GM12878 (cell line): ENCODE measurements around the gene CALN1. TPM values are rescaled to one million over a fixed set of nuclear protein-coding genes. Genes with fewer than 3 reads are reported as not detected.

Experiments
- ATF7 ChIP-seq: fragments of 450-650 bp; IDR thresholded peaks from 2 replicates; pipeline ENCODE4 v1.6.1; 2016; ENCODE audit warnings: low read depth, mild to moderate bottlenecking
- IRF4 ChIP-seq: IDR thresholded peaks from 2 replicates; pipeline ENCODE4 v1.6.1; 2011; ENCODE audit warnings: low read depth, low read length
- NBN ChIP-seq: fragments of 450-650 bp; IDR thresholded peaks from 2 replicates; pipeline ENCODE4 v1.6.1; 2016
- SMAD5 ChIP-seq: IDR thresholded peaks from 2 replicates; pipeline ENCODE4 v1.6.1; 2016; ENCODE audit warnings: antibody characterized with exemption, low read depth
- SUZ12 ChIP-seq: fragments of 200-600 bp; sonication (generic); IDR thresholded peaks from one replicate; pipeline ENCODE4 v1.6.1; 2018; ENCODE audit warnings: antibody characterized with exemption, mild to moderate bottlenecking; ENCODE audit not compliant: unreplicated experiment
- polyA plus RNA-seq, 11 experiments: library from polyadenylated mRNA; depleted of rRNA in 4 of 11; unstranded in 6 of 11; stranded (reverse) in 5 of 11; fragments of >200 nt; fragmentation: Nextera tagmentation in 4 of 11; fragmentation: Illumina TruSeq in 1 of 11; extraction: Ambion mirVana in 4 of 11; extraction: Trizol in 1 of 11; gene quantifications; 1 replicate in 1 of 11; 2 replicates in 10 of 11; pipeline versions ENCODE4 v1.2.1 to v1.2.3, GENCODE V29; 2011 to 2016; ENCODE audit warnings: inconsistent platforms in 2 of 11, missing spikeins in 2 of 11, low read depth in 1 of 11
- total RNA-seq, 4 experiments: library from RNA; depleted of rRNA in 3 of 4; stranded (reverse); fragments of >200 nt in 3 of 4; fragmentation: Illumina TruSeq in 1 of 4; extraction: Trizol in 1 of 4; gene quantifications; 2 replicates each; pipeline versions ENCODE4 v1.2.1 to v1.2.3, GENCODE V29; 2013 to 2021
- TF ChIP-seq, protein P1 (sequence below): IDR thresholded peaks from 2 replicates; pipeline ENCODE4 v1.6.1; 2012; ENCODE audit warnings: improper control_type of control experiment, low read depth, low read length; ENCODE audit not compliant: insufficient replicate concordance
- TF ChIP-seq, protein P2 (sequence below): fragments of 450-650 bp; IDR thresholded peaks from 2 replicates; pipeline ENCODE4 v1.6.1; 2018; ENCODE audit warnings: mild to moderate bottlenecking, low read depth, moderate library complexity; ENCODE audit not compliant: partially characterized antibody

The CALN1 gene
- total and polyA plus RNA-seq, 10 of the 15 experiments (the other 5 are each of a cell fraction or from before 2014, with no cell fraction given): 0.48 to 15.3 (median 1.6) TPM

DNA sequence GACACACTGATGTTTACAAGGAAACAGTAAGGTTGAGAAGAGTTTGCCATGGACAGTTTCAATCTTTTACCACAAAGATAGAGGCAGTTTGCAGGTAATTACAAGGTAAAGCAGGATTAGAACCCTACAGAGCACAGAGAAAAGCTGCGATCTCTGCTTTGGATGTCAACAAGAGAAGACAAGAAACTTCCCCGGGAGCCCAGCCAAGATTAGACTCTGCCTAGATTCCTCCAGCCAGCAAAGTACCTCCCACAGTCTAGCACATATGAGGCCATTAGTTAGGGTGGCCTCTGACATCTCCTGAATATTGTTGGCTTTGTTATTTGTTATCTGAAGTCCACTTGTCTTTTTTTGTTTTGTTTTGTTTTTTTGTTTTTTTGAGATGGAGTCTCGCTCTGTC lies 178.1 kb downstream of the CALN1 start (continued):
- TF ChIP-seq, protein P1, sequence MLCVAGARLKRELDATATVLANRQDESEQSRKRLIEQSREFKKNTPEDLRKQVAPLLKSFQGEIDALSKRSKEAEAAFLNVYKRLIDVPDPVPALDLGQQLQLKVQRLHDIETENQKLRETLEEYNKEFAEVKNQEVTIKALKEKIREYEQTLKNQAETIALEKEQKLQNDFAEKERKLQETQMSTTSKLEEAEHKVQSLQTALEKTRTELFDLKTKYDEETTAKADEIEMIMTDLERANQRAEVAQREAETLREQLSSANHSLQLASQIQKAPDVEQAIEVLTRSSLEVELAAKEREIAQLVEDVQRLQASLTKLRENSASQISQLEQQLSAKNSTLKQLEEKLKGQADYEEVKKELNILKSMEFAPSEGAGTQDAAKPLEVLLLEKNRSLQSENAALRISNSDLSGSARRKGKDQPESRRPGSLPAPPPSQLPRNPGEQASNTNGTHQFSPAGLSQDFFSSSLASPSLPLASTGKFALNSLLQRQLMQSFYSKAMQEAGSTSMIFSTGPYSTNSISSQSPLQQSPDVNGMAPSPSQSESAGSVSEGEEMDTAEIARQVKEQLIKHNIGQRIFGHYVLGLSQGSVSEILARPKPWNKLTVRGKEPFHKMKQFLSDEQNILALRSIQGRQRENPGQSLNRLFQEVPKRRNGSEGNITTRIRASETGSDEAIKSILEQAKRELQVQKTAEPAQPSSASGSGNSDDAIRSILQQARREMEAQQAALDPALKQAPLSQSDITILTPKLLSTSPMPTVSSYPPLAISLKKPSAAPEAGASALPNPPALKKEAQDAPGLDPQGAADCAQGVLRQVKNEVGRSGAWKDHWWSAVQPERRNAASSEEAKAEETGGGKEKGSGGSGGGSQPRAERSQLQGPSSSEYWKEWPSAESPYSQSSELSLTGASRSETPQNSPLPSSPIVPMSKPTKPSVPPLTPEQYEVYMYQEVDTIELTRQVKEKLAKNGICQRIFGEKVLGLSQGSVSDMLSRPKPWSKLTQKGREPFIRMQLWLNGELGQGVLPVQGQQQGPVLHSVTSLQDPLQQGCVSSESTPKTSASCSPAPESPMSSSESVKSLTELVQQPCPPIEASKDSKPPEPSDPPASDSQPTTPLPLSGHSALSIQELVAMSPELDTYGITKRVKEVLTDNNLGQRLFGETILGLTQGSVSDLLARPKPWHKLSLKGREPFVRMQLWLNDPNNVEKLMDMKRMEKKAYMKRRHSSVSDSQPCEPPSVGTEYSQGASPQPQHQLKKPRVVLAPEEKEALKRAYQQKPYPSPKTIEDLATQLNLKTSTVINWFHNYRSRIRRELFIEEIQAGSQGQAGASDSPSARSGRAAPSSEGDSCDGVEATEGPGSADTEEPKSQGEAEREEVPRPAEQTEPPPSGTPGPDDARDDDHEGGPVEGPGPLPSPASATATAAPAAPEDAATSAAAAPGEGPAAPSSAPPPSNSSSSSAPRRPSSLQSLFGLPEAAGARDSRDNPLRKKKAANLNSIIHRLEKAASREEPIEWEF: no peak
- TF ChIP-seq, protein P2, sequence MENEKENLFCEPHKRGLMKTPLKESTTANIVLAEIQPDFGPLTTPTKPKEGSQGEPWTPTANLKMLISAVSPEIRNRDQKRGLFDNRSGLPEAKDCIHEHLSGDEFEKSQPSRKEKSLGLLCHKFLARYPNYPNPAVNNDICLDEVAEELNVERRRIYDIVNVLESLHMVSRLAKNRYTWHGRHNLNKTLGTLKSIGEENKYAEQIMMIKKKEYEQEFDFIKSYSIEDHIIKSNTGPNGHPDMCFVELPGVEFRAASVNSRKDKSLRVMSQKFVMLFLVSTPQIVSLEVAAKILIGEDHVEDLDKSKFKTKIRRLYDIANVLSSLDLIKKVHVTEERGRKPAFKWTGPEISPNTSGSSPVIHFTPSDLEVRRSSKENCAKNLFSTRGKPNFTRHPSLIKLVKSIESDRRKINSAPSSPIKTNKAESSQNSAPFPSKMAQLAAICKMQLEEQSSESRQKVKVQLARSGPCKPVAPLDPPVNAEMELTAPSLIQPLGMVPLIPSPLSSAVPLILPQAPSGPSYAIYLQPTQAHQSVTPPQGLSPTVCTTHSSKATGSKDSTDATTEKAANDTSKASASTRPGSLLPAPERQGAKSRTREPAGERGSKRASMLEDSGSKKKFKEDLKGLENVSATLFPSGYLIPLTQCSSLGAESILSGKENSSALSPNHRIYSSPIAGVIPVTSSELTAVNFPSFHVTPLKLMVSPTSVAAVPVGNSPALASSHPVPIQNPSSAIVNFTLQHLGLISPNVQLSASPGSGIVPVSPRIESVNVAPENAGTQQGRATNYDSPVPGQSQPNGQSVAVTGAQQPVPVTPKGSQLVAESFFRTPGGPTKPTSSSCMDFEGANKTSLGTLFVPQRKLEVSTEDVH: no peak
- TF ChIP-seq IRF4 (no peak), ATF7 (no peak), SUZ12 (no peak), SMAD5 (no peak), NBN (no peak)
